GM18508 (cell line): ENCODE results near the gene TTC29.

Experiments used
- ATAC-seq: cut with Tn5 transposase; IDR thresholded peaks from one replicate; pipeline ENCODE4 v1.9.1; 2021; ENCODE audit warnings: moderate number of reproducible peaks; ENCODE audit not compliant: insufficient read depth, unreplicated experiment

TTC29 gene

GRCh38 chr4:146945556-146946374 is at the start of gene TTC29:
Gene TTC29, minus strand, starts transcription at chr4:146945864. Its CDS starts 5,969 bp downstream, at chr4:146939895.
- peak; percentile 97 for ATAC-seq

- no peak for ATAC-seq
Observed at GRCh38 chr4:146981651-146982050, 36.0 kb upstream of the TTC29 start.

- no peak for ATAC-seq
Observed at GRCh38 chr4:146978641-146979040, 33.0 kb upstream of the TTC29 start.

GRCh38 chr4:146976145-146976544 is 30.5 kb upstream of the TTC29 start:
- ATAC-seq = no peak

- ATAC-seq = no peak
Observed at GRCh38 chr4:146975527-146975926, 29.9 kb upstream of the TTC29 start.

- ATAC-seq = no peak
Observed at GRCh38 chr4:146975036-146975435, 29.4 kb upstream of the TTC29 start.

- no peak for ATAC-seq
Observed at GRCh38 chr4:146972036-146972435, 26.4 kb upstream of the TTC29 start.

GRCh38 chr4:146969126-146969525 is 23.5 kb upstream of the TTC29 start:
- no peak for ATAC-seq

GRCh38 chr4:146960634-146961033 is 15.0 kb upstream of the TTC29 start:
- no peak for ATAC-seq

GRCh38 chr4:146959692-146960091 is 14.0 kb upstream of the TTC29 start:
- no peak for ATAC-seq

GRCh38 chr4:146957237-146957636 is 11.6 kb upstream of the TTC29 start:
- ATAC-seq = no peak

GRCh38 chr4:146952896-146953295 is 7.2 kb upstream of the TTC29 start:
- no peak for ATAC-seq

GRCh38 chr4:146949559-146949958 is 3.9 kb upstream of the TTC29 start:
- ATAC-seq = no peak

- no peak for ATAC-seq
Observed at GRCh38 chr4:146943691-146944375, 1.8 kb downstream of the TTC29 start.

GRCh38 chr4:146932116-146932515 is 13.5 kb downstream of the TTC29 start:
- no peak for ATAC-seq

- no peak for ATAC-seq
Observed at GRCh38 chr4:146930673-146931072, 15.0 kb downstream of the TTC29 start.

GRCh38 chr4:146927695-146928094 is 18.0 kb downstream of the TTC29 start:
- no peak for ATAC-seq

- no peak for ATAC-seq
Observed at GRCh38 chr4:146916479-146917076, 29.1 kb downstream of the TTC29 start.

GRCh38 chr4:146915132-146915531 is 30.5 kb downstream of the TTC29 start:
- ATAC-seq = no peak

- ATAC-seq = no peak
Observed at GRCh38 chr4:146900295-146900694, 45.4 kb downstream of the TTC29 start.

GRCh38 chr4:146890301-146890700 is 55.4 kb downstream of the TTC29 start:
- no peak for ATAC-seq
